Fibroblast of pulmonary artery (primary cell): Measurements from ENCODE around the gene OR11A1.

Experiments used
- DNase-seq: peaks from one replicate; pipeline ENCODE4 v3.0.0-alpha.2; 2010; ENCODE audit warnings: low read depth
- H3K4me3 ChIP-seq: replicated peaks from 2 replicates; pipeline ENCODE4 v1.5.1; 2011; ENCODE audit warnings: low read depth, mild to moderate bottlenecking, control low read depth, low read length, moderate library complexity
- CTCF ChIP-seq: IDR thresholded peaks from 2 replicates; pipeline ENCODE4 v1.5.1; 2011; ENCODE audit warnings: mild to moderate bottlenecking, control low read depth, low read length, inconsistent platforms; ENCODE audit errors: missing control alignments

The OR11A1 gene

GRCh38 chr6:29490552-29490951, 33.7 kb upstream of the OR11A1 start:
- no peak for DNase-seq
- no peak overlapping the region for H3K4me3 ChIP-seq
- no peak for TF ChIP-seq CTCF

GRCh38 chr6:29490055-29490454, 33.2 kb upstream of the OR11A1 start:
- no peak overlapping the region for H3K4me3 ChIP-seq
- no peak for DNase-seq
- TF ChIP-seq CTCF = no peak

GRCh38 chr6:29489286-29489685, 32.4 kb upstream of the OR11A1 start:
- no peak for DNase-seq
- no peak for TF ChIP-seq CTCF
- no peak overlapping the region for H3K4me3 ChIP-seq

- H3K4me3 ChIP-seq = no peak overlapping the region
- TF ChIP-seq CTCF = no peak
- no peak for DNase-seq
Measured at GRCh38 chr6:29488874-29489273, 32.0 kb upstream of the OR11A1 start.

GRCh38 chr6:29487660-29488059, 30.8 kb upstream of the OR11A1 start, which contains the start of gene MAS1L:
TSS of gene MAS1L (minus strand) at chr6:29487956. CDS start at chr6:29487902, 54 bp downstream.
- no peak for TF ChIP-seq CTCF
- H3K4me3 ChIP-seq = no peak within 1 kb of the TSS
- DNase-seq = no peak

GRCh38 chr6:29487131-29487530, 30.3 kb upstream of the OR11A1 start:
- no peak for TF ChIP-seq CTCF
- DNase-seq = no peak
- H3K4me3 ChIP-seq = no peak overlapping the region

GRCh38 chr6:29486577-29486976, 29.7 kb upstream of the OR11A1 start:
- no peak overlapping the region for H3K4me3 ChIP-seq
- no peak for TF ChIP-seq CTCF
- DNase-seq = no peak
